Cardiac fibroblast (primary cell): ENCODE results near the gene ATG4D.

ENCODE experiments used
- DNase-seq, 2 donors: peaks; one replicate each; pipeline versions ENCODE4 v3.0.0 to v3.0.0-alpha.2; 2010; ENCODE audit warnings: low read depth in 2 of 2
- H3K4me3 ChIP-seq, 2 donors: replicated peaks in 1 of 2; 1 replicate in 1 of 2; 2 replicates in 1 of 2; pipeline ENCODE4 v1.5.1; 2011; ENCODE audit warnings: low read depth in 2 of 2, low read length in 2 of 2, mild to moderate bottlenecking in 2 of 2, moderate library complexity in 1 of 2
- CTCF ChIP-seq: IDR thresholded peaks from one replicate; pipeline ENCODE4 v1.5.1; 2011; ENCODE audit warnings: low read depth, mild to moderate bottlenecking, low read length, inconsistent platforms

ATG4D gene

GRCh38 chr19:10503002-10503789 lies 40.5 kb upstream of the ATG4D start, which contains the start of gene KEAP1:
Gene KEAP1, minus strand, starts transcription at chr19:10503356. Its CDS starts 3,323 bp downstream, at chr19:10500033.
- DNase-seq = peak; percentile 15 to 26
- H3K4me3 ChIP-seq = peak within 1 kb of the TSS; percentile 86 to 90
- no peak for TF ChIP-seq CTCF

DNA sequence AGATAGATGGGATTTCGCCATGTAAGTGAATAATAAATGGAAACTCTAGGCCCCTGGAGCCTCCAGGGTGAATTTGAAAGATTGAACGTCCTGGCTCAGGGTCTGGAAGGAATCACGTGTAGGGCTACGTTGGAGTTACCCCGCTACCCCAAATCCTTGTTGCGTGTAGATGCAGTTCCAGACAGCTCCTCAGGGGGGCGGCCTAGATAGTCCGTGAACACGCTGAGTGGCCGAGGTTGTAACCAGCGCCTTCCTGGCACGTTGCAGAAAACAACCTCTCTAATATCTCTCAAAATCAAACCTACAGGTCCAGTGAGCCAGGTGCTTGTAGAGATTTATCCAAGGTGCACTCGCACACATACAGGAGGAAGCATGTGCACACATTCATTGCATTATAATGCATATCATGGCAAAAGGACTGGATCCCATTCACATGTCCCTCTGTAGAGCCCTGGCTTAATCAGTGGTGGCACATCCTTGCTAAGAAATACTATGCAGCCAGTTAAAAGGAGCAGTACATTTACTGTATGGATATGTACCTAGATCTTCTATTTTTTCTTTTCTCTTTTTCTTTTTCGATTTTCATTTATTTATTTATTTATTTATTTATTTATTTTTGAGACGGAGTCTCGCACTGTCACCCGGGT lies 38.0 kb upstream of the ATG4D start:
- peak; percentile 75 for DNase-seq
- H3K4me3 ChIP-seq = no peak overlapping the region
- peak; percentile 88 for TF ChIP-seq CTCF

- no peak for DNase-seq
- no peak for TF ChIP-seq CTCF
- no peak overlapping the region for H3K4me3 ChIP-seq
These were observed 35.7 kb upstream of the ATG4D start for GRCh38 chr19:10508036-10508435.

- peak in 1 of 2 donors; percentile 30 for DNase-seq
- no peak for TF ChIP-seq CTCF
- no peak overlapping the region for H3K4me3 ChIP-seq
These were observed 35.0 kb upstream of the ATG4D start for GRCh38 chr19:10508707-10509106.

- peak in 1 of 2 donors; percentile 41 for DNase-seq
- peak; percentile 71 for TF ChIP-seq CTCF
- no peak overlapping the region for H3K4me3 ChIP-seq
These were observed 33.4 kb upstream of the ATG4D start for GRCh38 chr19:10510301-10510802.

DNA sequence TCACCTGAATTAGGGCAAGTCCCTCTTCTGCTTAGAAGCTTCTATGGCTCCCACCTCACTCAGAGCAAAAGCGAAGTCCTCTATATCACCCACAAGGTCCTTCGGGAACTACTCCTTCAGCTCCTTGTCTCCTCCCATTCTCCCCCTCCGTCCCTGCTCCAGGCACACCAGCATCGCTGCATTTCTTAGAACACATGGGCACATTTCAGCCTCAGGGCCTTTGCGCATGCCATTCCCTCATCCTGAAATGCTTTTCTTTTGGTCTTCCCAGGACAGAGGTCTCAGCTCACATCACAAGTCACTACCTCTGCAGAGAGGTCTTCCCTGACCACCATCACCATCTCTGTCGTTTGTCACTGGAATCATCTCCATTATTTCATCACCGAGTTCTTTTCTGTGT lies 30.5 kb upstream of the ATG4D start:
- TF ChIP-seq CTCF = no peak
- no peak overlapping the region for H3K4me3 ChIP-seq
- DNase-seq = no peak
